Stimulated activated CD4-positive, alpha-beta T cell treated with anti-CD3 and anti-CD28 coated beads, TNF-alpha, amount 100 ng/mL, for 1 hour (primary cell): ENCODE data around the gene SFXN5.

Experiments
- DNase-seq, 3 donors: peaks; one replicate each; pipeline ENCODE4 v3.0.0-alpha.2; 2020; ENCODE audit warnings: low read depth in 3 of 3, low spot score in 1 of 3

The SFXN5 gene

GRCh38 chr2:72958542-72959385, 112.7 kb downstream of the SFXN5 start:
- no peak for DNase-seq

- DNase-seq: no peak
These were observed 114.6 kb downstream of the SFXN5 start for GRCh38 chr2:72956936-72957335.

- DNase-seq: no peak
These were observed 115.5 kb downstream of the SFXN5 start for GRCh38 chr2:72956050-72956395.

DNA sequence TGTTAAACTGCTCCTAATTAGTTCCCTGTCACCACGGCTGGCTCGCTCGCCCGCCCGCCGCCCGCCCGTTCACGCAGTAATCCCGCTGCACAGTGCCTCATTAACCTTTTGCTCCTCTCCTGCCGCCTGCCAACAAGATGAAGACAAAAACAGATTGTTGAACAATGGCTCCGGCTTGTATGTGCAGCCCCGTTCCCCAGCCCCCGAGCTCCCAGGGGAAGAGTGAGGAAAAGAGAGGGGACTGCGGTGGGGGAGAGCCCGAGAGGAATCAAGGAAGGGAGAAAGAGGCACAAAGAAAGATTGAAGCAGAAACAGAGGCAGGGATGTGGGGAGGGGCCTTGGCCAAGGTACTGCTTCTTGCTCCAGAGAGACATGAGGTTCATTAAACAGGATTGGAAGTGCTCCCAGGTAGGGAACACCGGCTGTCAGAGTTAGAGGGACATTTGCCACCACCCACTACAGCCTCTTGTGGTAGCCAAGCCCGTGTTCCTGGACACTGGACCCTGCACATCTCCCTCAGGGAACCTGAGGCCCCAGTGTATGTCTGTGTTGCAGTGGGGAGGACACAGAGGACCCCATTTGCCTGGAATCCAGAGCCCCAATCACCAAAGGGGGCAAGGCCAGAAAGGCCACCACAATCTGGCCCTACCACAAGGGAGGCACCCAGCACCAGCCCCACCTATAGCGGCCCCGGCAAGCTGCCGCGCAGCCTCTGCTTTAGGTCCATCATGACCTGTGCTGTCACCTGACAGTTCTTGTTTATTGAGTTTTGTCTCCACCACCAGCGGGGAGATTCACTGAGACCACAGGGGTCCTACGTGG, 116.1 kb downstream of the SFXN5 start:
- DNase-seq: no peak

DNA sequence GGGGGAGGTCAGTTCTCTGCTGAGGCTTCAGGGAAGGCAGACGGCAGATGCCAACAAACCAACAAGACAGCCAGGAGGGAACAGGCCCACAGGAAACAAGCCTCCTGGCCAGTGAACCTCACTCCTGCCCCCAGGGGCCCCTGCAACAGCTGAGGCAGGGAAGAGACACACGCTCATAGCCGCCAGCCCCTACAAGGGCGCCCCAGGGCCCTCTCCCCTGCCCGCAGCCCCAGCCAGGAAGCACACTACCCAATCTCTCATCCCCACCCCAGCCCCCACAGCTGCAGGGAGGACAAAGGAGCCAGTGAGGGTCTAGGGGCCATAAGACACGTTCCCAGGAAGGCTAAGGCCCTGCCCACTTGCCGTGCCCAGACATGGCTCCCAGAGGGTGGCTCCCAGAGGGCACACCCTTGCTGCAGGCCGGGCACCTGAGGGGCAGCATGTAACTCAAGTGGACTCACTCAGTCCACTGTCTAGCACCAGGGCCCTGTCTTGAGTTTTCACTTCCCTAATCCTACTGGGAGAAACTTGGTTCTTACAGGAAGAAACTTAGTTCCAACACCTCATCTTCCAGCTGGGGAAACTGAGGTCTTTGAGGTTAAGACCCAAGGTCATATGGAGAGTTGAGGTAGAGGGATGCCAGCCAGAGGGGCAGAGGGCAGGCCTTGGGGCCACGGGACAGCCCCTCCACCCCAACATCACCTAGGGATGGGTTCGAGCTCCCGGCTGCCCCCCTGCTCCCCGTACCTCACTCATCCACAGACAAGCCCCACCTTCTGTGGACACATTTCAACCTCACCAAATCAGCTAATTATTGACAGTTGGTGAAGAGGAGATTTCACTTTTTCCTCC, 116.9 kb downstream of the SFXN5 start:
- no peak for DNase-seq

DNA sequence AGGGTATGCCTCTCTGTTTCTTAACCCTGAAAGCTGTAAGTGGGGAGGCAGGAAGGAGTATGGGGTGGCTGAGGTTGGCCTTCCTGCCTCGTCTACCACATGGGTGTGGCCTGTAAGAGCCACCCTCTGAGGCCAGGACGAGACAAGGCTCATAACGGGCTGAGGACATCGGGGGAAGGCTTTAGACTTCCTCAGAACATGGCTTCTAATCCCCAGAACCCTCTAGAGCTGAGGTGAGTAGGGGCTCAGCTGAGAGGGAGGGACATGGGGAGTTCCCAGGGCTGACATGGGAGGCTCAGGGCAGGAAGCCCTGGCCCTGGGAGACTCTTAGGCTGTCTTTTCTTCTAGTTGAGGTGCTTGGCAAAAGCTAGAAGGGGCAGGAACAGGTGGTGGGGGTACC, 117.5 kb downstream of the SFXN5 start:
- DNase-seq: no peak

DNA sequence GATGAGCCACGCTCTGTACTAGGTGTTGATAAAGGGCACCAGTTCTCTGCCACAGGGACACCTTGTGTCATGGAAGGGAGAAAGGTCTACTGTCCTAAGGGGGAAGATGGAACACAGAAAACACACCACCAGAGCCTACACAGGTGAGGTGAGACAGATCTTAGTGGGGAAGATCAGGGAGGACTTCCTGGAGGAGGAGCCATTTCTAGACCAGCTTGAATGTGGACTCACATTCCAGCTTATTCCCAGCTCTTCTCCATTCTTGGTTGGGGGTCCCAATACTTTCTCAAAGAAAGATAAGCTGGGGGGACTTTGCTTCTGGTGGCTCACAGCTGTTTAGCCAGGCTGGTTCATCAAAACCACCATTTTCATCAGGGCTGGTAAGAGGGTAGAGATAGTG, 118.0 kb downstream of the SFXN5 start:
- DNase-seq: no peak

DNA sequence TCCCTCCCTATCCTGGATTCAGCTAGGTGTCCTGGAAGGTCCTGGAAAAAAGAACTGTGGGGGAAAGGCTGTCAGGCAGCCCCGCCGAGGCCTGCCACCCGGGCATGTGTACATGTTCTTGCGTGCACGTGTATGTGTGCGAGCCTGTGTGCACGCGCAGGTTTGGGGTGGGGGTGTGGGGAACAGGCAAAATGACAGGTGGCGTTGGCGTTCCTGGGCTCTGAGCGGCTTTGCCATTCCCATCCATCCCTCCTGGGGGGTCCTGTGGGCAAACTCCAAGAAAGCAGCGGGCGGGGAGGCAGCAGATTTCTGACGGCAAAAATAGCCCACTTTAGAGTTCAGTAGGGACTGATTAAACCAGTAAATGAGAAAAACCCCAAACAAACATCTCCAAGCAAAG, 118.6 kb downstream of the SFXN5 start:
- no peak for DNase-seq

GRCh38 chr2:72952110-72952823, 119.2 kb downstream of the SFXN5 start:
- DNase-seq: no peak

- no peak for DNase-seq
These were observed 120.0 kb downstream of the SFXN5 start for GRCh38 chr2:72951303-72952095.

- no peak for DNase-seq
These were observed 120.8 kb downstream of the SFXN5 start for GRCh38 chr2:72950558-72951255.

DNA sequence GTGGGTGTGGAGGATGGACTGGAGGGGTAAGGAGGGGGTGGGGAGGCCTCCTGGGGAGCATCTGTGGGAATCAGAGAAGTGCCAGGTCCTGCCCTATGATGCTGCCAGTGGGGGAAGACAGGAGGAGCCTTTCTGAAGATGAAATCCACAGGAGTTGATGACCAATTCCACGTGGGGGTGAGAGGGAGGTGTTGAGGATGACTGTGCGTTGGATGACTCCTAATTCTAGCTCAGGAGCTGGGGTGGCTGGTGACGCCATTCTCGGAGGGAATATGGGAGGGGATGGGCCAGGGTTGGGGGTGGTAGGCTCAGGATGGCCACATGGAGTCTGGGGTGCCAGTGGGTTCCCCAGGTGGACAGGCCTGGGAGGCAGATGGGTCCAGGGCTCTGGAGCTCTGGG, 121.9 kb downstream of the SFXN5 start:
- DNase-seq: no peak

DNA sequence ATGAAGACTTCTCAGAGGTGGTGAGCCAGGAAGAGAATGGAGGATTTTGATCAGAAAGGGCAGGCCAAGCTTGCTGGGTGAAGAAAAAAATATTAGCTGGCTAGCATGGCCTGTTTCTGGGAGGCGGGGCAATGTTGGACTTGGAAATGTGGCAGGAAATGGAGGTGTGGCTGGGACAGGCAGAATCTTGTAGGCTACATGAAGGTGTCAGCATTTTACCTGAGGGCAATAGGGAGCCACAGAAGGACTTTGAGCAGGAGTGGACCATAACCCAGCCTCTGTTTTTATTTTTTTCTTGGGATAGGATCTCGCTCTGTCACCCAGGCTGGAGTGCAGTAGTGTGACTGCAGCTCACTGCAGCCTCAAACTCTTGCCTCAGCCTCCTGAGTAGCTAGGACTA, 122.5 kb downstream of the SFXN5 start:
- DNase-seq: no peak

DNA sequence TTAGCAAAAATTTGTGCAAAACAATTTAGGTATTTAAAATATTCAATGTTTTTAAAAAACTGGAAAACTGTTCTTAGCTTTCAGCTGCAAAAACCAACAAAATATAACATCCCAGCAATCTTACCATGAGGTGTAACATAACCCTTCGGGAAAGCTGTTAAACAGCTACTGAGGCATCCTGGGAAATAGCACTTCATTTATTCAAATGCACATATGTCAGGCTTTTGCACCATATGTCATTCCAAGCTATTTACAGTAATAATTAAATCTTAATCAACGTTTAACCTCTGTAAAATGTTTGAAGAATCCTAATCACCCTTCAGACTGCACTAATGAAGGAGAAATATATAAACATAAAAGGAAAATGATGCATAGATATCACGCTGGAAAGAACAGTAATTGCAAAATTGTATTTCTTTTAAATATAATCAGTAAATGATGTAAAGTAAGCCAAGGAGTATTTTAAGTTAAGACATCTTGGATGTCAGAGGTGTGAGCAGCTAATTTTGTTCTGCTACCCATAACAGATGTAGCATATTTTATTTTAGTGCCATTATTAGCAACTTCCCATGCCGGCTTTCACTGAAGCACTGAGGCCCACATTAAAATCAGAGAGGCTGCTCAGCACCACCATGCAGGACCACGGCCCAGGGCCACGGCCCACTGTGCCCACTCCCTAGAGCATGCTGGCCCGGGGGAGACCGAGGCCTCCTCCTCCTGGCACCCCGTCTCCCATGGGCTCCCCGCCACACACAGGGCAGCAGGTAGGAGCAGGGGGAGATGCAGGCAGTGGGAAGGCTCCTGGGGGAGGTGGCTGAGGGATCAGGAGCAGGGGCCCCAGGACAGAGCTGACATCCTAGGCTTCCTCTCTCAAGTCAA, 123.3 kb downstream of the SFXN5 start:
- DNase-seq: no peak

DNA sequence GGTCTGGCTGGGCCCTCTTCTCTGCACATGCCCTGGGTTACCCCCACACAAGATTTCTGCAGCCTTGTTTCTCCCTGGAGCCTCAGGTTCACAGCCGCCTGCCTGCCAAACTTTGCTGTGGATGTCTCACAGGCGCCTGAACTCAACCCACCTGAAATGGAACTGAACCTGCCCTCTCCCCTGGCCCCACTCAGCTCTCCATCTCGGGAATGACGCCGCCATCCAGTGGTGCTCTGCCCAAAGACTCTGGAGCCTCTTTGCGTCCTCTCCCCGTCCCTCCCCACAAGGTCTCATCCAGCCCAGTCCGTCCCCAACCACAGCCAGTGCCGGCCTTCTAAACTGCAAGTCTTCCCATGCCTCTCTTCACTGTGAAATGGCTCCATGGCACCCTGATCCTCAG, 125.0 kb downstream of the SFXN5 start:
- DNase-seq: no peak

DNA sequence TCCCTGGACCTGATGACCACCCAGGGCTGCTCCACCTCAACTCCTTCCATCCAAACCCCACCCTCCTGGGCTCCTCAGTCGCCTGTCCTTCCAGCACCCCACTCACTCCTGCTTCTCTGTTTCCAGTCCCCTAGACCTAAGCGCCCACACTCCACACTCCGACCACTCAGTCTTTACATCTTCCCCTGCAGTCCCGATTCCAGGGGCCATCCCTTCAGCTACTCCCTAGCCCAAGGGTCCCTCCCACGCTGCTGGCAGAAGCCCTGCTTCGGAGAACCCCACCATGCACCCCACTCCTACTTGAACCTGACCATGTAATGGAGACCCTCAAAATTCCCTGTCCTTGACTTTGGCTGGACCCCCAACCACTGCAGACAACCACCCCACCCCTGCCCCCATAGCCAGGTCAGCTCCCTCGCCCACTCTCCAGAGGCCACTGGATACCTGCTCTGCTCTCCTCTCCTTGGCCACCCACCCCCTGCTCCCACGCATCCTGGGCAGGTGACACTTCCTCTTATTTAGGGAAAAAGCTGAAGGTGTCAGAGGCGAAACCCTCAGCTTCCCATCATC, 126.0 kb downstream of the SFXN5 start:
- no peak for DNase-seq

DNA sequence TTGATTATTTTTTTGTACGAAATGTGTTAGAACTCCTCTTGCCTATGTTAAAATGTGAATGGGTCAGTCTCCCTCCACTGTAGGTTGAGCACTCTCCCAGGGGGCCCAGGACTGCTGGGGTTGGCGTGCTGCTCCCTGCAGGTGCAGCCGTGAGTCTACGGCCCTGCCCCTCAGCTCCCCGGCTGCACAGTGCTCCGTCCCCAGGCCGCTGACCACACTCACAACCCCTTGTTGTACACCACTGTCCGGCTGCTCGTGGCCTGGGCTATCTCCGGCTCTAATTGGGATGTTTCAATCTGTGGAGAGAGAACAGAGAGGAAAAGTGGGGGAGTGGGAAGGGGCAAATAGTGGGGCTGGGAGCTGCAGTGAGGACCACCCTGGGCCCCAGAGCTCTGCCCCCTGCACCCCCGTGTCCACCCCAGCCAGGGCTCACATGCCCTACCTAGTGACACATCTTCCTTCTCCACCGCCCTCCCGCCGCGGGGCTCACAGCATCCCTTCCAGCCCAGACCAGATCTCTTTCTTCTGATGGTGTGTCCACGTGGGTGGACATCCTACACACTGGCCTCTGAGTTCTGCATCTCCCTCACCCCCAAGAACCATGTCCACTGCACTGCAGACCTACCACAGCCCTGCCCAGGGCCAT, 126.6 kb downstream of the SFXN5 start:
- no peak for DNase-seq
